GM18508 (cell line): ENCODE results near the gene VAV3.
"Not testable (repeated sequence)": the region's sequence is repeated elsewhere in the genome, so short reads cannot be mapped to it uniquely, and the experiment has no call there.

ENCODE experiments used
- ATAC-seq: cut with Tn5 transposase; IDR thresholded peaks from one replicate; pipeline ENCODE4 v1.9.1; 2021; ENCODE audit warnings: moderate number of reproducible peaks; ENCODE audit not compliant: insufficient read depth, unreplicated experiment

The VAV3 gene

GRCh38 chr1:107895403-107896191, 69.4 kb downstream of the VAV3 start:
- no peak for ATAC-seq

- no peak for ATAC-seq
Observed at GRCh38 chr1:107894605-107895004, 70.4 kb downstream of the VAV3 start.

DNA sequence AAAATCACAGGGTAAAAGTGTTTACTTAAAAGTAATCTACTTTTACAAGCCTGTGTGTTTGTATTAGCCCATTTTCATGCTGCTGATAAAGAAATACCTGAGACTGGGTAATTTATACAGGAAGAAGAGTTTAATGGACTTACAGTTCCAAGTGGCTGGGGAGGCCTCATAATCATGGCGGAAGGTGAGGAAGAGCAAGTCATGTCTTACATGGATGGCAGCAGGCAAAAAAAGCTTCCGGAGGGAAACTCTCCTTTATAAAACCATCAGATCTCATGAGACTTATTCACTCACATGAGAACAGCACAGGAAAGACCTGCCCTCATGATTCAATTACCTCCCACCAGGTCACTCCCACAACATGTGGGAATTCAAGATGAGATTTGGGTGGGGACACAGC, 71.6 kb downstream of the VAV3 start:
- not testable (repeated sequence) for ATAC-seq

- no peak for ATAC-seq
Observed at GRCh38 chr1:107889524-107889923, 75.5 kb downstream of the VAV3 start.

DNA sequence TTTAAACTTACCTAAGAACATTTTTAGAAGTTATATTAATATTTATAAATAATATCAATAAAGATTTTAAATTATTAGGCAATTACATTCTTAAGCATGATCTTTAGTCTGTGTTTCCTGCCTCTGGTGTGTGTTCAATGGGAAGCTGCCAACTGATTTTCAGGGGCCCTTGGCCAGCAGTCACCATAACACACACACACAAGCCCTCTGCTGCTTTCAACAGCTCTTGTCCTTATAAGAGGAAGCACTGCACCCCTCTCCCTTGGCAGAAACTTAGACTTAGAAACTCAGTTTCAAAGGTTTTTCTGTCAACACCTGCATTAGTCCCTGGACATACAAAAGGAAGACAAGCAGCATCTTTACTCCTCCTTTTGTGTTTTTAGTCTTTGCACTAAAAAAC, 81.4 kb downstream of the VAV3 start:
- ATAC-seq, result no peak

DNA sequence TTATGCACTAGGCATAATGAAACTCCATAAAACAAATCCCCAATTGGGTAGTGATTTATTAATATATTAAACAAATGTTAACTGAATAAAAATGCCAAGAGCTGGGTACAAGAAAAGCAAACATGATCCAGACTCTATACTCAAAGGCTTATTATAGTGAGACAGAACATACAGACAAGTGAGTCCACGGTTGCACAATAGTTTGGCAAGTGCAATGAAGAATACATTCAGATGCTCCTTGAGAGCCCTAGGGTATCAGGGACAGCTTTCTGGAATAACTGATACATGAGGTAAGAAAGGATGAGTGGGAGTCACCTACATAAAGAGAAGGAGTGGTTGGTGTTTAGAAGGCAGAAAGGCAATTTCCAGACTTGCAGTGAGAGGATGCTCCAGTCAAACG, 85.1 kb downstream of the VAV3 start:
- no peak for ATAC-seq

DNA sequence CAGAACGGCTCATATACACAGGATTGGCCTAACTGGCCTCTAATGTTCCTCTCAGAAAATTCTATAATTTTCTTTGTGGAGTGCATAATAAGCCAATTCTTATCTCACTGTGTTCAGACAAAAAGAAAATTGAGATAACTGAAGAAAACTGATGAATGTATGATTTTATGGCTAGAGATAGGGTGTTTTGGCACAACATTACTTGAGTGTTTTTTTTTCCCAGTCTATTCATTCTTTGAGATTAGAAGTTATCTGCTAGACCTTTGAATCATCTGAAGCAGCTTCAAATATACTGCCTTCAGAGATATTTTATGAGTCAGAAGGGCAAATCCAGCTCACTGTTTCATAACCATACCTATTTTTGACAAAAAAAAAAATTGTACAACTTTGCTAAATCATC, 85.6 kb downstream of the VAV3 start:
- ATAC-seq, result no peak

GRCh38 chr1:107877745-107878144, 87.2 kb downstream of the VAV3 start:
- ATAC-seq, result no peak

DNA sequence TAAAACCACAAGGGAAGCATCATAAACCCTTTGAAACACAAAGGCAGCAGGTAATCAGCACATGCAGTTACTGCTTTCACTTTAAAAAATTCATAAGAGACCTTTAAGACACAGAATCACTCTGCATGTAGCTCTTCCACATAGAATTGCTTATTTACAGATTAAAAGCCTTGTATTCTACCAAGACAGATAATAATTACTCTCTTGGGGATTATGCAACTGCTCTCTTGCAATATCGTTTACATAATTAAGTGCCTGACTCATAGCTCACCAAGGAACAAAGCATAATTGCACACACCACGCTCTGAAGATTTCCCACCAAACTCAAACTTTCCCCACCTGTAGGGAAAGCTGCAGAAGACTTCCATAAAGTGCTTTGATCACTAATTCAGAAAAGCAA, 87.9 kb downstream of the VAV3 start:
- ATAC-seq, result no peak

GRCh38 chr1:107875689-107876088, 89.3 kb downstream of the VAV3 start:
- ATAC-seq, result no peak

- no peak for ATAC-seq
Observed at GRCh38 chr1:107874221-107874620, 90.8 kb downstream of the VAV3 start.

- no peak for ATAC-seq
Observed at GRCh38 chr1:107871687-107872395, 93.1 kb downstream of the VAV3 start.

DNA sequence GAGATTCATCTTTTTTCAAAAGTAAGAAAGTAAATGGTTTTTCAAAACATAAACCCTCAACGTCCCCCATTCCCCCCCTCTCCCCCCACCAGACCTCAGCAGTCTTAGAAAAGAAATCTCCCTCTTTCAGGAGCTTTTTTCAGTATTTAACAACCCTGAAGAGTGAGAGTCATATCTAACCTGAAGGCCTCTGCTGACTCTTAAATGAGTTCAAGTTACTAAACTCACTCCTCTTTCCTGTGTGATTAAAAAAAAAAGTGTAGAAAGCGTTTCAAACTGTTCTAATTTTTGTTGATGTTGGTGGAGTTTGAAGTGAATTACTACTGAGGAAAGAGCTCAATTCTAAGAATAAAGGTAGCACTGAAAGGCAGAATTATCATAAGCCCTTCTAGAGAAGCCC, 93.7 kb downstream of the VAV3 start:
- ATAC-seq, result no peak

GRCh38 chr1:107870696-107871095, 94.3 kb downstream of the VAV3 start:
- ATAC-seq, result no peak

GRCh38 chr1:107867897-107868296, 97.1 kb downstream of the VAV3 start:
- no peak for ATAC-seq

DNA sequence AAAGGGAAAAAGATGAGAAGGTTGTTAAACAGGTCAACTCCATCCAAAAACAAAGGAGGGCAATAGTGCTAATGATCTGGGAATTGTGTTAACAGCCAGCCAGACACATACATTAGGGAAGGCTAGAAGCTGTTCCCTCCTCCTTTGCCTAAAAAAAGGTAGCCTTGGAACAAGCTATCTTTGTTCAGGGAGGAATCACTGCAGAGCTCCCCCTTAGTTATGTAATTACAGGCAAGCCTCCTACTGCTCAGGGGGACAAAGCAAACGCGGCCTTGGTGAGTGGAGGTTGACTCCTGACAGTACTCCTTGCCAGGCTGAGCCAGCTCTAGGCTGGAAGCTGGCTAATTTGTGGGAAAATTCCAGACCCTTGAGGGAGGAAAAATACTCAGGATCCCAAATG, 97.6 kb downstream of the VAV3 start:
- no peak for ATAC-seq

GRCh38 chr1:107866870-107867269, 98.1 kb downstream of the VAV3 start:
- no peak for ATAC-seq

DNA sequence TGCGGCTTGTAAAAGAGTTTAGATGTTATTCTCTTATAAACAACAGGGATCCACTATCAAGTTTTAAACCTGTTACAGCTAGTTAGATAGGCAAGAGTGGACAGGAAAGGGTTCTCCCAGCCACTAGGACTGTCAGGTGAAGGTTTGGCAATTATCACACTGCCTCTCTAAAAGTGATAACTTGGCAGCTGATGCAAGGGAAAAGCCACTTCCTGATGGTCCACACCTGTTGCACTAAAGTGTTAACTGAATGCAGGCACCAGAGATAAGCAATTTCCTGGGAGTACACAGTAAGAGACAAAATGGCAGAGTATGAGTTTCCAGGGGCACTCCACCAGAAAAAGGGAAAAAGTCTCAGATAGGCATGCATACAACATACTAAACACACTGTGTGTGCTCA, 99.4 kb downstream of the VAV3 start:
- ATAC-seq, result no peak

GRCh38 chr1:107863342-107863741, 101.6 kb downstream of the VAV3 start:
- ATAC-seq, result no peak

DNA sequence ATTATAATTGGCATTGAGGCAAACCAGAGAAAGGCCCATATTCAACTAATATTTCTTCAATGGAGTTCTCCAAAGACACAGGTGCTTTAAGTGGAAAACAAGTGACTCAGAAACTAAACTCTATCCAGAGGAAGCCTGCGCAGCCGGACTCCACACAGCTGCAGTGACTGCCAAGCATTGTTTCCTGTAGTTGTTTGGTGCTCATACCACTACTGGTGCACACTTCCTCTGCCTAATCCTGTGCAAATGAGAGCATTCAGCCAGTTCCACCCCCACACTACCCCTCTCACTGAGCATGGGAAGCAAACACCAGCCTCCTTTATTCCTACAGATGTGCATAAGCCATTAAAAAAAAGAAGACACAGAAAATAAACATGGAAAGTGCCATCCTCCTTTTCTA, 102.9 kb downstream of the VAV3 start:
- ATAC-seq, result no peak

DNA sequence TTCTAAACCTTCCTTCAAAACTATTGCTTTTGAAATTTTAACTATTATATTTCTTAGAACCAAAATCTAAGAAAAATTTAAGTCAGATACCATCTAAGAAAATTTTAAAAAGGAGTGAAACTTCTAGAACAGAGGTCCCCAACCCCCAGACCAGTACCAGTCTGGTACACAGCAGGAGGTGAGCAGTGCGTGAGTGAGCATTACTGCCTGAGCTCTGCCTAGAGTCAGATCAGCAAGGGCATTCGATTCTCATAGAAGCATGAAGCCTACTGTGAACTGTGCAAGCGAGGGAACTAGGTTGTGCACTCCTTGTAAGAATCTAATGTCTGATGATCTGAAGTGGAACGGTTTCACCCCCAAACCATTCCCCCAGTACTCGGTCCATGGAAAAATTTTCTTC, 106.7 kb downstream of the VAV3 start:
- ATAC-seq, result no peak

GRCh38 chr1:107851418-107851817, 113.6 kb downstream of the VAV3 start:
- ATAC-seq, result no peak
